Left lobe of liver (tissue), 2 donors: ENCODE data around the gene GOT2. TPM values are rescaled to one million over a fixed set of nuclear protein-coding genes. Genes with fewer than 3 reads are reported as not detected.
"Not testable (repeated sequence)": the region's sequence is repeated elsewhere in the genome, so short reads cannot be mapped to it uniquely, and the experiment has no call there.

ENCODE experiments used
- ATAC-seq: fragments of 200-7000 bp; cut with Tn5 transposase; one replicate; pipeline ENCODE4 v1.9.1; 2020; ENCODE audit warnings: mild to moderate bottlenecking, moderate library complexity
- DNase-seq: peaks from one replicate; pipeline ENCODE4 v3.0.0-alpha.2; 2020; ENCODE audit warnings: low spot score
- total RNA-seq: library from RNA; stranded (reverse); gene quantifications from one replicate; pipeline ENCODE4 v1.2.1, GENCODE V29; 2021
- donor health status: DM: no; HTN: no; CAD: no; lungs with moderate emphysema.
- donor health status: DM: no; HTN: yes; CAD: no.

Gene GOT2
- total RNA-seq, 1 donor from 2014 or later = 187 TPM

DNA sequence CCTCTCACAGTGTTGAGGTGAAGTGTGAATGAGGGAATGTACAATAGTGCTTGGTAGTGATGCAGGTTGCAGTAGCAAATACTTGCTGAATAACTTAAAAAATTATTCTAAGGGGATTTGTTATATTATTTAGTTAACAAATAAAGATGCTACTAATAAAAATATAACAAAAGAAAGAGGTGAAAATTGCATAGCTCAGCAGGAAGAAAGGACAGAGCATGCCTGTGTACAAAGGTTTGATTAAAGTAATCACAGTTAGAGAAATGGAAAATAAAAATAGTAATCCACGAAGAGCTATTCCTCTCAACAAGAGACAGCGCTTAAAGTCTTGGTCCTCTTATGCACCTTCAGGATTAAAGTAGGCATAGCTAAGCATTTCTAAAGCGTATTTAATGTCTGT is 11.0 kb downstream of the GOT2 start:
- ATAC-seq (no peak), DNase-seq (no peak)

DNA sequence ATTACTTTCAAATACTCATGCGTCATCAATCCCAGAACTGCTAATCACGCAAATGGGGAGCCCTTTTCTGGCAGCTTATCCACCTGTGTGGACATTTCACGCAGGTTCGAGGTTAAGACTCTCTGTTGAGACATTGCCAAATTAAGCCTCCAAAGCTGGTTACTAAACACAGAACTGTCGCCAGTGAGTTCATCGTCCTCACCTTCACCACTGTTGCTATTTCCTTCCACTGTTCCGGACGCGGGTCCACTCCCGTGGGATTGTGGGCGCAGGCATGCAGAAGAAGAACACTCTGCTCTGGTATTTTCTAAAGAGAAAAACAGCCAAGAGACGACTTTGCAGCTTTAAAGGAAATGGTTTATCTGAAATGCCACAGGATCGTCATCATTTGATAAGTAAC is 16.1 kb downstream of the GOT2 start:
- peak; percentile 78 for DNase-seq

DNA sequence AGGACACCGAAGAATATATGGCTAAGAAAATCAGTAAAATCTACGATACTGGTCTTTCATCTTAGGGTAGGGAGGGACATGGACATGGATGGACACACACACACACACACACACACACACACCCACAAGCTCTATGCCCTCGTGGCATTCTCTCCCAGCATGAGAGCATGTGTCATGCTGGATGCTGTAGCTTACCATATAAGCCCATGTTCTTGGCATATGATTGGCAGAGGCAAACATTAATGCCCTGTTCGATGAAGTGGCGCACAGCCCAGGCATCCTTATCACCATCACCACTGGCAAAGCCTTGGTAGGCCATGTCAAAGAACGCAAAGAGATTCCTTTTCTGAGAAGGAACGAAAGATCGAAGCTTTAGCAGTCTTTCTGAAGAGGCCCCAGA is 17.6 kb downstream of the GOT2 start:
- DNase-seq (no peak), ATAC-seq (no peak)

More for the DNA sequence above, 16.1 kb downstream of the GOT2 start:
- ATAC-seq = peak; percentile 56

DNA sequence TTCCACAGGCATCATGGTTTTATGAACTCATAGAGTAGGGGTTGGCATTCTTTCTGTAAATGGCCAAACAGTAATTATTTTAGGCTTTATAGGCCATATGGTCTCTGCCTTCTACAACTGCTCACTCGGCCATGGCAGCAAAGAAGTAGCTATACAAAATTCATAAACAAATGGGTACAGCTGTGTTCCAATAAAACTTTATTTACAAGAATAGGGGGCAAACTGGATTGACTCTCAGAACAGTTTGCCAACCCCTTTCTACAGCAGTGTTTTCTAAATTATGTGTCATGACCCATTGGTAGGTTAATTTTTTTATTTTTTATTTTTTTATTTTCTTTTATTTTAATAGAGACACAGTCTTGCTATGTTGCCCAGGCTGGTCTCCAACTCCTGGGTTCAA is 20.4 kb downstream of the GOT2 start:
- DNase-seq = no peak
- ATAC-seq = no peak

DNA sequence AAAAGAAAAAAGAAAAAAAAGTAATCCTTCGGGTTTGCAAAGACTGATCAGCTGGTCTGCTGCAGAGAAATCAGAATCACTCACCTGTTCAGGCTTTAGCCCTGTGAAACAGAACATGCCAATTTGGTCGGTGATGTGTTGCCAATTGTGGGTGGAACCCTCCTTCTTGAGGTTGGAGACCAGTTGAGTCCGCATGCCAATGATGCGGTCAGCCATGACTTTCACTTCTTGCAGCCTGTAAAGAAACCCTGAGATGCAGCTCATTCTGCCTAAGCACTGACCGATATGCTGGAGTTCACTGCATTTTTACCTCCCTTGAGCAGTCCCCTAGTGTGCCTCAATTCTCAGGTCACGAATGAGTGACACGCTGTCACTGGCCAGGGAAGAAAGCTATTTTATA is 24.8 kb downstream of the GOT2 start:
- DNase-seq = no peak
- ATAC-seq = no peak

DNA sequence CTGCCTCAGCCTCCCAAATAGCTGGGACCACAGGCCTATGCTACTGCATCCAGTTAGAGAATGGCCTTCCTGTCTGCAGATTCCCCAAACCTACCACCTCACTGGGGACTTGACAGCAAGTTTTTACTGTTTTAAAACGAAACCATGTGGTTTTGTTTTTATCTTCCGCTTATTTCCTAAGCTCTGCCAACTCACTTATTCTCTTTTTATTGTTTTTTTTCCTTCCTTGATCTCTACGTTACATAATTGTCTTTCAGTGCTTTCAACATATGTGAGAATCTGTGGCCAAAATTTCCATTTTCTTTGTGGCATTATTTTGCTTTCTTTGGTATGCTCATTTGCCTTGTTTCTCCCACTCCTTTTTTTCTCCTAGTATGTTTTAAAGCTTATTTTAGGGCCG is 35.0 kb downstream of the GOT2 start:
- DNase-seq (no peak), ATAC-seq (no peak)

GRCh38 chr16:58695368-58695767 is 38.7 kb downstream of the GOT2 start:
- ATAC-seq (peak; percentile 61), DNase-seq (no peak)

DNA sequence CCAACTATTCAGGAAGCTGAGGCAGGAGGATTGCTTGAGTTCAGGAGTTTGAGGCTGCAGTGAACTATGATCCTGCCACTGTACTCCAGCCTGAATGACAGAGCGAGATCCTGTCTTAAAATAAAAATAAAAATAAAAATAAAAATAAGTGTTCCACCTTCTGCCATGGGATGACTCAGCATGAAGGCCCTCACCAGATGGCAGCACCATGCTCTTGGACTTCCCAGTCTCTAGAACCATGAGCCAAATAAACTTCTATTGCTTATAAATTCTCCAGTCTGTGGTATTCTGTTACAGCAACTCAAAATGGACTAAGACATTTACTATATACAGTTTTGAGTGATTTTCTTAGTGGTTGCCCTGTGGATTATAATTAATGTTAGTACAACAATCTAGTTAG is 41.7 kb downstream of the GOT2 start:
- ATAC-seq (no peak), DNase-seq (no peak)

GRCh38 chr16:58686985-58687706 is 47.0 kb downstream of the GOT2 start:
- ATAC-seq, DNase-seq: not testable (repeated sequence)

GRCh38 chr16:58685084-58685449 is 49.0 kb downstream of the GOT2 start:
- DNase-seq (no peak), ATAC-seq (peak; percentile 74)

DNA sequence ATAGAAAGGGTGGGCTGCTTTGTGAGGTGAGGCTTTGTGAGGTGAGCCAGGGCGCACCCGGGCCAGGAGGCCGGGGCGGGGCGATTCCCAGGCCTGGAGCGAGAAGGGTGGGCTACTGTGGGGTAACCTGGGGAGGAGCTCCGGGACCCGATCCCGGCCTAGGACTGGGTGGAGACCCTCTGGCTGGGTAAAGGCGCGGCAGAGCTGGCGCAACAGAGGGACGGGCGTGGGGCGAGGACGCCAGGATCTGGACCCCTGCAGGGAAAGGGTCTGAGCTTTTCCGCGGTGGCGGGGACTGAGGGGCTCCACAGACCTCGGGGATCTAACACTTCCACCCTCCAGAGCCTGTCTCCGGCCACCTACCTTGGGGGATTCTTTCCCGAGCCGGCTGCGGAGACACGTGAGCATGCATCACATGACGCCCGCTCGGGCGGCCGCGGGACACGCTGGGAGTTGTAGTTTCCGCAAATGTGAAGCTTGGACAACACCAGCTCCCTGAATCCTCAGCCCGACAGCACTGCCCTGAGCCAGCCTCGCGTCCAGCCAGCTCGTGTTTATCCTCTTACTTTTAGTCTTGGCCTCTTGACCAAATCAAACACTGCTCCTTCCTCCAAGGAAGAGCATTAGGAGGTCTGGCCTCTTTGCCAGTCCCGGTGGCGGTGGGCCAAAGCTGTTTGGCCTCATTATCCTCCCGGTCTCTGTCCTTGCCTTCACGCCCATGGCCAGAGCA is 49.6 kb downstream of the GOT2 start, which contains the start of gene SLC38A7:
SLC38A7 (minus strand) TSS at position 417 of the 730 bp plus-strand sequence. CDS start 4,644 bp downstream, outside the sequence.
- ATAC-seq (peak; percentile 94), DNase-seq (peak; percentile 91)

- ATAC-seq (peak; percentile 31), DNase-seq (no peak)
Observed at GRCh38 chr16:58684001-58684353, 50.1 kb downstream of the GOT2 start.

GRCh38 chr16:58679763-58680162 is 54.4 kb downstream of the GOT2 start:
- ATAC-seq = peak; percentile 22

DNA sequence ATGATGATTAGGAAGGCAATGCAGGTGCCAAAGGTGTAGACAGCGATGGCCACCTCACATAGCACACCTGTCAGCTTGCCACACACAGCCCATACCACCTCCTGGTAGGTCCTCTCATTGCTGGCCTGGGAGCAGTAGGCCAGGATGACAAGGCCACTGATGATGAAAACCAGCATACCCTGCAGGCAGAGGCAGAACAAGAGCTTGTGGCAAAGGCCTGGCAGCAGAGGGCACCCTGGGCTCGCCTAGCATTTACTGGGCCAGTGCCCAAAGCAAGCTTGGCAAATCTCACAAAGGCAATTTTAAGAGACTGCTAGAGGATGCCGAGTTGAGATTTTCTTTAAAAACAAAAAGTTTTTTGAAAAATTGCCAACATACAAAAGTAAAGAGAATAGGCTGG is 55.4 kb downstream of the GOT2 start:
- peak; percentile 90 for ATAC-seq

More at GRCh38 chr16:58679763-58680162, 54.4 kb downstream of the GOT2 start:
- DNase-seq = peak; percentile 50

GRCh38 chr16:58678269-58678668 is 55.8 kb downstream of the GOT2 start:
- no peak for DNase-seq

More for the DNA sequence above, 55.4 kb downstream of the GOT2 start:
- peak; percentile 78 for DNase-seq

DNA sequence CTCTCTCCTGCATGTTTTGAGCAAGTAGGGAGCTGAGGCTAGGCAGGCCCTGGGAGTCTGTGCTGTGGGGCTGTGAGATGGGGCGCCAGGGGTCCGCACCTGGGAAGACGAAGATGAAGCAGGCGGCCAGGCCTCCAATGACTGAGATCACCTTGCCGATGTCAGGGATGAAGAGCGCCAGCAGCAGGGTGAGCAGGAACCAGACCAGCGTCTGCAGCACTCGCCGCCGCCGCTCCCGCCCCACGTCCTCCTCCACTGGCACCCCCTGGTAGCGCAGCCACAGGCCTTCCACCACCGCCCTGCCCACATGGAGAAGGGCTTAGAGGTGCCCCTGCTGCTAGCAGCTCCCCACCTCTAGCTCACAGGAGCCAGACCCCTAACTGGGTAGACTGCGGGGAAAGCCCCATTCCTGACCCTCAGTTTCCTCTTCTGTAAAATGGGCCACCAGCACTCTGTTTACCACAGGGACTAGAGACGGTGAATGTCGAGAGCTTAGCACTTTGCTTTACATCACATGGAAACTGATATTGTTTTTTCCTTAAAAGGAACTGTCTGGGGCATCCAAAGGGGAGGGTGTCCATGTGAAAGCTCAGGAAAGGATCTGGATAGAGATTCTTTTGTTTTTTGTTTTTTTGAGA is 63.1 kb downstream of the GOT2 start:
- DNase-seq = no peak
- no peak for ATAC-seq

More at GRCh38 chr16:58678269-58678668, 55.8 kb downstream of the GOT2 start:
- no peak for ATAC-seq

- ATAC-seq (no peak), DNase-seq (no peak)
Observed at GRCh38 chr16:58670177-58670576, 63.9 kb downstream of the GOT2 start.

- ATAC-seq = no peak
- no peak for DNase-seq
Observed at GRCh38 chr16:58665200-58665599, 68.9 kb downstream of the GOT2 start.

DNA sequence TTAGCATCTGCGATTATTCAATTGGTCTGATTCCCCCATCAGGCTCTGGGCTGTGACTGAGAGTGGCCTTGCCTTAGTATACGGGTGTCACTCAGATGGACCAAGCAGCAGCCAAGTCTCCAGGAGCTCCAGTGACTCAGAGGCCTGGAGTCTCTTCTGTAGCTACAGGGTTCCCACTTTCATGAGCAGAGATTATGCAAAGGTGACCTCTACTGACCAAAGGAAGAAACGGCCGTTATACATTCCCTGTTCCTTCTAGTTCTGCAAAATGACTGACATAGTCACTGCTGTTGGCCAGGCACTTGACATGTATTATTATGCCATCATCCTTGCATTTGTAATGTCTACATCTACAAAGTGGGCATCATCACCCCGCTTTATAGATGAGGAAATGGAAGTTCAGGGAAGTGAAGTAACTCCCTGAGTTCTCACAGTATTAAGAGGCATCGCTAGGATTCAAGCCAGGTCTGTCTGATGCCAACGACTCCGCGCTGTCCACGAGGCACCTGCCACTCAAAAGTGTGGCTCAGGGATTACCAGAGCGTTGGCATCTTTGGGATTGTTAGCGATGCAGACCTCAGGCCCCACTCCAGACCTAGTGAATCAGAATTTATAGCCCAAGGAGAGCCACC is 72.8 kb downstream of the GOT2 start:
- ATAC-seq = peak; percentile 92

GRCh38 chr16:58659911-58660310 is 74.2 kb downstream of the GOT2 start:
- DNase-seq, ATAC-seq: not testable (repeated sequence)

More for the DNA sequence above, 72.8 kb downstream of the GOT2 start:
- no peak for DNase-seq

DNA sequence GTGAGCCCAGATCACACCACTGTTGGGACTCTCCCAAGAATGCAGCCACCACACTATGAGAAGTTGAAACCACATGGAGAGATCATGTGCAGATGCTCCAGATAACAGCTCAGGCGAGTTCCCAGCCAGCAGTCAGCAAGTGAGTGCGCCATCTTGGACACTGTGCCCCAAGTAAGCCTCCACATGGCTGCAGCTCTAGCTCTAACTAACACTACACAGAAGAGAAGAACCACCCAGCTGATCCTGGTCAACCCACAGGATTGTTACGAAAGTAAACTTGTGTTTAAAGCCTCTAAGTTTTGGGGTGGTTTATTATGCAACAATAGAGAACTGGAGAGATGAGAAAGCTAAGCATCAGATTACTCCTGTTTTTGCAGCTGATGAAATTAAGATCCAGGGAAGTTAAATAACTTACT is 75.3 kb downstream of the GOT2 start:
- no peak for DNase-seq
- ATAC-seq = no peak
